ENCODE data around the gene ERBB2. TPM values are rescaled to one million over a fixed set of nuclear protein-coding genes. Genes with fewer than 3 reads are reported as not detected.

Gene ERBB2
- total and polyA plus RNA-seq, 2 of the 8 experiments (the other 6 are each of a cell fraction or from before 2014, with no cell fraction given) = 183 to 394 TPM

- no peak overlapping the region for H2BK120ac ChIP-seq (replicated peaks; ENCODE audit: low read depth, low read length)
- H3K4ac ChIP-seq (replicated peaks; ENCODE audit: insufficient read length, low read depth, low read length) = peak overlapping the region; percentile 59
- H2AFZ ChIP-seq (ENCODE audit: low read length) = no peak overlapping the region
- H2AK5ac ChIP-seq (ENCODE audit: low read depth, low read length) = peak overlapping the region; percentile 2; the same call in 1 of the 2 replicates
- FAIRE-seq (no peak), DNase-seq (ENCODE audit: low read depth in 1 of 2, low spot score in 2 of 2) (peak in 1 of 2 experiments; percentile 63)
- H3K4me3 ChIP-seq (ENCODE audit: extremely low read depth in 1 of 4, insufficient read depth in 2 of 4, low read depth in 3 of 4, low read length in 4 of 4) = peak overlapping the region in 1 of 4 experiments; percentile 26; a peak in 4 of 8 replicates
- POLR2A ChIA-PET (ENCODE audit: partially characterized antibody) = interaction anchor here (0.9 to 38.1 kb wide), 9 partner anchors 10 to 254 kb away, joined by 3 to 708 read pairs (median 6); partner anchors contain the start of genes MED1, MIEN1, PGAP3 and PNMT
- peak overlapping the region; percentile 28 for H4K5ac ChIP-seq (ENCODE audit: insufficient read length, low read depth, low read length)
- H3K79me2 ChIP-seq (ENCODE audit: control insufficient read depth in 1 of 2, insufficient read depth in 2 of 2, low read length in 2 of 2) = peaks cover 42 to 96% of the 10 kb centered on the region in 2 experiments
- peak overlapping the region; percentile 63 to 88 for H3K4me2 ChIP-seq (ENCODE audit: insufficient read depth in 1 of 2, low read depth in 2 of 2, low read length in 2 of 2)
- H2BK5ac ChIP-seq (ENCODE audit: low read depth, low read length) = peak overlapping the region; percentile 67
- peak overlapping the region; percentile 75 for H4K91ac ChIP-seq (replicated peaks; ENCODE audit: insufficient read length, low read length)
- peaks cover 26 to 39% of the 10 kb centered on the region in 2 experiments for H4K20me1 ChIP-seq (replicated peaks in 1 of 2; ENCODE audit: control insufficient read depth in 1 of 2, insufficient read depth in 2 of 2, low read length in 2 of 2)
- H2BK12ac ChIP-seq (ENCODE audit: low read depth, low read length) = 0 out of 2 replicates have a peak overlapping the region, but pooled peaks have one; percentile 75
- no peak overlapping the region for H3K23ac ChIP-seq (ENCODE audit: insufficient read length)
- H3K9ac ChIP-seq (replicated peaks in 1 of 4; ENCODE audit: extremely low read depth in 1 of 4, low read depth in 3 of 4, low read length in 3 of 4) = peak overlapping the region in 3 of 4 experiments; percentile 45 to 53 (median 52); a peak in 5 of 7 replicates
- H2BK15ac ChIP-seq (ENCODE audit: low read length) = 0 out of 2 replicates have a peak overlapping the region, but pooled peaks have one; percentile 81
- no peak overlapping the region for H3K56ac ChIP-seq (replicated peaks; ENCODE audit: insufficient read length, low read depth, low read length)
- H3K27me3 ChIP-seq (replicated peaks in 1 of 4; ENCODE audit: control insufficient read depth in 3 of 4, extremely low read depth in 1 of 4, insufficient read depth in 3 of 4, low read length in 3 of 4) = no peaks in the 10 kb centered on the region
- no peak overlapping the region for H3K14ac ChIP-seq (ENCODE audit: insufficient read length)
- peaks cover 12 to 43% (median 26%) of the 10 kb centered on the region in 4 experiments for H3K4me1 ChIP-seq (replicated peaks in 1 of 4; ENCODE audit: control insufficient read depth in 3 of 4, insufficient read depth in 4 of 4, low read length in 3 of 4)
- H3K79me1 ChIP-seq (ENCODE audit: low read depth, low read length) = peaks cover 22% of the 10 kb centered on the region
- H3K36me3 ChIP-seq (ENCODE audit: control insufficient read depth in 2 of 4, insufficient read depth in 4 of 4, low read length in 3 of 4) = peaks cover 14 to 35% (median 27%) of the 10 kb centered on the region in 4 experiments
- CTCF ChIA-PET (ENCODE audit: partially characterized antibody) = interaction anchor here (0.6 to 52.4 kb wide), 16 partner anchors 9 to 71 kb away, joined by 3 to 1885 read pairs (median 4); partner anchors contain the start of genes GRB7, MIEN1, PPP1R1B and STARD3
- no peak overlapping the region for H2BK20ac ChIP-seq (ENCODE audit: low read length)
- 53% methylated on average over 11 of the region's 11 CpGs; no CpG with 5 or more reads in 1 of the 2 experiments for WGBS, 2 experiments (ENCODE audit: extremely low coverage in 1 of 2, insufficient coverage in 1 of 2, insufficient read length in 1 of 2, insufficient replicate concordance in 2 of 2, low coverage in 1 of 2, low lambda C conversion rate in 2 of 2, missing lambda C conversion rate in 1 of 2)
- H3K23me2 ChIP-seq (ENCODE audit: low read depth, low read length) = peaks cover 9% of the 10 kb centered on the region
- no peak overlapping the region; the same call in 1 of the 2 replicates for H4K8ac ChIP-seq (ENCODE audit: extremely low read depth, insufficient read depth, low read length)
- no peaks in the 10 kb centered on the region for H3K9me3 ChIP-seq (ENCODE audit: insufficient read depth in 2 of 2, low read depth in 1 of 2, low read length in 1 of 2)
- peak overlapping the region; percentile 75; the same call in 1 of the 2 replicates for H3K18ac ChIP-seq (ENCODE audit: extremely low read depth, low read length)
- H3K27ac ChIP-seq (ENCODE audit: low read depth, low read length) = peak overlapping the region; percentile 72
- TF ChIP-seq RFX5 (IDR thresholded peaks at IDR 0.05; ENCODE audit: borderline replicate concordance, low read depth, low read length) (no peak), JUN (IDR thresholded peaks at IDR 0.05; ENCODE audit: low read depth, low read length) (no peak), HDAC6 (IDR thresholded peaks at IDR 0.05; ENCODE audit: low read depth, low read length) (peak; percentile 41), TAF7 (optimal IDR thresholded peaks at IDR 0.05; ENCODE audit: borderline replicate concordance, low read depth, low read length) (no peak), EP300 (IDR thresholded peaks at IDR 0.05; ENCODE audit: borderline replicate concordance in 1 of 2, low read depth in 2 of 2, low read length in 2 of 2) (peak in 1 of 2 experiments; percentile 52; a peak in 1 of 3 replicates), SIN3A (conservative IDR thresholded peaks at IDR 0.05 in 1 of 2, IDR thresholded peaks at IDR 0.05 in 1 of 2; ENCODE audit: low read depth in 1 of 2, low read length in 2 of 2) (peak in 1 of 2 experiments; percentile 61; a peak in 1 of 4 replicates), CREB1 (IDR thresholded peaks at IDR 0.05) (0 out of 2 replicates have a peak, but pooled peaks have one; percentile 24), EGR1 (IDR thresholded peaks at IDR 0.05; ENCODE audit: borderline replicate concordance, low read depth, low read length) (no peak)
- TF ChIP-seq, protein P1, sequence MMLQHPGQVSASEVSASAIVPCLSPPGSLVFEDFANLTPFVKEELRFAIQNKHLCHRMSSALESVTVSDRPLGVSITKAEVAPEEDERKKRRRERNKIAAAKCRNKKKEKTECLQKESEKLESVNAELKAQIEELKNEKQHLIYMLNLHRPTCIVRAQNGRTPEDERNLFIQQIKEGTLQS (IDR thresholded peaks at IDR 0.05; ENCODE audit: insufficient read depth, low read depth, low read length) = no peak
Observed at GRCh38 chr17:39704821-39705551, 5.1 kb downstream of the ERBB2 start.
